WTC11 (cell line): ENCODE results near the gene ITPK1. TPM values are rescaled to one million over a fixed set of nuclear protein-coding genes. Genes with fewer than 3 reads are reported as not detected.

Experiments used
- ATAC-seq: fragments of 200-7000 bp; cut with Tn5 transposase; 2 replicates; pipeline ENCODE4 v1.10.0; 2021; ENCODE audit warnings: mild to moderate bottlenecking, moderate library complexity
- CTCF ChIA-PET: fragments of 300-600 bp; sonication (Branson Sonifier 250); formaldehyde crosslinking; loops from one replicate; lab custom pipeline; 2021; ENCODE audit warnings: antibody characterized with exemption; lab: Charles Lee
- POLR2A ChIA-PET: fragments of 350-600 bp; sonication (Branson Sonifier 250); formaldehyde crosslinking; loops from one replicate; lab custom pipeline; 2021; ENCODE audit warnings: antibody characterized with exemption; lab: Charles Lee
- DNase-seq: peaks from one replicate; pipeline ENCODE4 v3.0.0; 2021; ENCODE audit warnings: low spot score
- H3K27ac Mint-ChIP-seq: 2 replicates; pipeline ENCODE4 v1.8.0; 2021; ENCODE audit warnings: mixed read lengths
- H3K27me3 Mint-ChIP-seq: 2 replicates; pipeline ENCODE4 v1.8.0; 2021; ENCODE audit warnings: low read depth, mild to moderate bottlenecking, moderate library complexity, mixed read lengths
- H3K36me3 Mint-ChIP-seq: 2 replicates; pipeline ENCODE4 v1.8.0; 2021; ENCODE audit warnings: mixed read lengths
- H3K4me1 Mint-ChIP-seq: 2 replicates; pipeline ENCODE4 v1.8.0; 2022; ENCODE audit warnings: mixed read lengths
- H3K4me3 Mint-ChIP-seq: 2 replicates; pipeline ENCODE4 v1.8.0; 2021; ENCODE audit warnings: mild to moderate bottlenecking, moderate library complexity, mixed read lengths
- H3K9me3 Mint-ChIP-seq: 2 replicates; pipeline ENCODE4 v1.8.0; 2021; ENCODE audit warnings: mixed read lengths
- FOXJ3 ChIP-seq: sonication (generic); formaldehyde crosslinking; IDR thresholded peaks from 2 replicates; pipeline ENCODE4 v1.9.0; 2021; ENCODE audit warnings: missing genetic modification reagents, mild to moderate bottlenecking, borderline replicate concordance
- JAZF1 ChIP-seq: fragments of 250-450 bp; sonication (Bioruptor Pico); IDR thresholded peaks from 2 replicates; pipeline ENCODE4 v1.9.0; 2021; ENCODE audit warnings: moderate library complexity, mild to moderate bottlenecking, inconsistent platforms
- NFATC4 ChIP-seq: fragments of 250-450 bp; sonication (Bioruptor Pico); IDR thresholded peaks from 2 replicates; pipeline ENCODE4 v1.9.0; 2021; ENCODE audit warnings: mild to moderate bottlenecking
- NR3C1 ChIP-seq: sonication (generic); formaldehyde crosslinking; conservative IDR thresholded peaks from 2 replicates; pipeline ENCODE4 v1.8.1; 2023; ENCODE audit warnings: low read depth, mild to moderate bottlenecking, missing genetic modification reagents
- OVOL2 ChIP-seq: fragments of 250-450 bp; sonication (Bioruptor Pico); IDR thresholded peaks from 2 replicates; pipeline ENCODE4 v1.9.0; 2021; ENCODE audit warnings: mild to moderate bottlenecking, borderline replicate concordance
- TEAD1 ChIP-seq: sonication (generic); formaldehyde crosslinking; IDR thresholded peaks from 2 replicates; pipeline ENCODE4 v1.8.0; 2022; ENCODE audit warnings: mild to moderate bottlenecking, missing genetic modification reagents
- ZNF138 ChIP-seq: sonication (generic); formaldehyde crosslinking; conservative IDR thresholded peaks from 2 replicates; pipeline ENCODE4 v1.8.1; 2022; ENCODE audit warnings: mild to moderate bottlenecking, moderate library complexity, missing genetic modification reagents
- ZNF219 ChIP-seq: sonication (generic); formaldehyde crosslinking; IDR thresholded peaks from 2 replicates; pipeline ENCODE4 v1.8.0; 2023; ENCODE audit warnings: missing genetic modification reagents, mild to moderate bottlenecking, borderline replicate concordance
- ZNF263 ChIP-seq: sonication (generic); formaldehyde crosslinking; IDR thresholded peaks from 2 replicates; pipeline ENCODE4 v1.8.1; 2022; ENCODE audit warnings: low read depth, mild to moderate bottlenecking, moderate library complexity, missing genetic modification reagents
- ZNF416 ChIP-seq: fragments of 250-450 bp; sonication (Bioruptor Pico); IDR thresholded peaks from 2 replicates; pipeline ENCODE4 v1.9.0; 2021; ENCODE audit warnings: mild to moderate bottlenecking, inconsistent platforms
- total RNA-seq: library from RNA; stranded (reverse); gene quantifications from 3 replicates; pipeline ENCODE4 v1.2.3, GENCODE V29; 2021
- TF ChIP-seq, protein P1 (sequence below): sonication (generic); formaldehyde crosslinking; IDR thresholded peaks from 2 replicates; pipeline ENCODE4 v1.8.0; 2023; ENCODE audit warnings: missing genetic modification reagents, mild to moderate bottlenecking, borderline replicate concordance
- TF ChIP-seq, protein P2 (sequence below): sonication (generic); formaldehyde crosslinking; IDR thresholded peaks from 2 replicates; pipeline ENCODE4 v1.8.1; 2023; ENCODE audit warnings: mild to moderate bottlenecking, missing genetic modification reagents, moderate library complexity
- TF ChIP-seq, protein P3 (sequence below): fragments of 250-450 bp; sonication (Bioruptor Pico); conservative IDR thresholded peaks from 2 replicates; pipeline ENCODE4 v1.9.0; 2021; ENCODE audit warnings: mild to moderate bottlenecking
- TF ChIP-seq, protein P4 (sequence below): sonication (generic); formaldehyde crosslinking; IDR thresholded peaks from 2 replicates; pipeline ENCODE4 v1.8.0; 2022; ENCODE audit warnings: mild to moderate bottlenecking, missing genetic modification reagents
- TF ChIP-seq, protein P5 (sequence below): sonication (generic); formaldehyde crosslinking; IDR thresholded peaks from 2 replicates; pipeline ENCODE4 v1.8.1; 2023; ENCODE audit warnings: mild to moderate bottlenecking, missing genetic modification reagents
- TF ChIP-seq, protein P6 (sequence below): sonication (generic); formaldehyde crosslinking; IDR thresholded peaks from 2 replicates; pipeline ENCODE4 v1.8.1; 2022; ENCODE audit warnings: missing genetic modification reagents, borderline replicate concordance

The ITPK1 gene
- total RNA-seq, 1 experiment from 2014 or later: 144 TPM

DNA sequence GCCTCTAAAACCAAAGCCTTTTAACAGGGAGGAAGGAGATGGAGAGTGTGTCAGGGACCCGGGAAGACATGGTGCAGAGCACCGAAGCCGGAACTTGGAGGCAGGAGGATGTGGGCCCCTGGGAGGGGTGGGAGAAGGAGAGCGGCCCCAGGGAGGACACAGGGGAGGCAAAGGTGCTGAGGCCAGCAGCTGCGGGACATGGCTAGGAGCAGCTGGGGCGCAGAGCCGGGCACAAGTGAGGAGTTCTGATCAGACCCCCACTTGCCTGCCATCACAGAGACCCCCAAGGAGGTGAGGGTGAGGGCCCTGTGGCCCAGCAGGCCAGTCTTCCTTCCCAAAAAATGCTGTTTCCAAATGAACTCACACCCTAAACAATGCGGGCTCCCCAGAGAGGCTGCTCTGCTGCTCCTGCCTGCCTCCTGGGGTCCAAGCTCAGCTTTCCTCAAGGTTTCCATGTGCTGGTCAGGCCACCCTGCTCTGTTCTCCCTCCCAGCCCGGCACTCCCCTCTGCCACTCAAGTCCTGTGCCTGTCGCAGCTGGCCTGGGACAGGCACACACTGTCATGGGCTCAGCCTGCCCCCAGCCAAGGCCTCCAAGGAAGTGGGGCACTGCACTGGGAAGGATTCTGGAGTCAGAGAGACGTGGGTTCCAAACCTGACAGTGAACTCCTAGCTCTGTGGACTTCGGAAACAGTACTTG is 168.7 kb downstream of the ITPK1 start:
- DNase-seq: no peak
- no peak overlapping the region for H3K27ac Mint-ChIP-seq
- CTCF ChIA-PET: interaction anchor here (1.5 kb wide), 1 partner anchor 87 kb away, joined by 3 read pairs; no protein-coding TSS in a partner anchor

More for the DNA sequence above, 168.7 kb downstream of the ITPK1 start:
- no peak overlapping the region for H3K4me3 Mint-ChIP-seq
- H3K36me3 Mint-ChIP-seq: peaks cover 18% of the 10 kb centered on the region; the same call in 1 of the 2 replicates
- H3K9me3 Mint-ChIP-seq: no peaks in the 10 kb centered on the region
- H3K27me3 Mint-ChIP-seq: no peaks in the 10 kb centered on the region
- POLR2A ChIA-PET: no interaction called here
- H3K4me1 Mint-ChIP-seq: no peaks in the 10 kb centered on the region
- TF ChIP-seq OVOL2 (CRISPR knock-in tag) (no peak), NR3C1 (CRISPR knock-in tag) (no peak), ZNF416 (no peak), ZNF138 (CRISPR knock-in tag) (no peak), FOXJ3 (CRISPR knock-in tag) (no peak), TEAD1 (CRISPR knock-in tag) (no peak), NFATC4 (no peak), ZNF219 (no peak), JAZF1 (CRISPR knock-in tag) (no peak), ZNF263 (CRISPR knock-in tag) (no peak)
- TF ChIP-seq, protein P1, sequence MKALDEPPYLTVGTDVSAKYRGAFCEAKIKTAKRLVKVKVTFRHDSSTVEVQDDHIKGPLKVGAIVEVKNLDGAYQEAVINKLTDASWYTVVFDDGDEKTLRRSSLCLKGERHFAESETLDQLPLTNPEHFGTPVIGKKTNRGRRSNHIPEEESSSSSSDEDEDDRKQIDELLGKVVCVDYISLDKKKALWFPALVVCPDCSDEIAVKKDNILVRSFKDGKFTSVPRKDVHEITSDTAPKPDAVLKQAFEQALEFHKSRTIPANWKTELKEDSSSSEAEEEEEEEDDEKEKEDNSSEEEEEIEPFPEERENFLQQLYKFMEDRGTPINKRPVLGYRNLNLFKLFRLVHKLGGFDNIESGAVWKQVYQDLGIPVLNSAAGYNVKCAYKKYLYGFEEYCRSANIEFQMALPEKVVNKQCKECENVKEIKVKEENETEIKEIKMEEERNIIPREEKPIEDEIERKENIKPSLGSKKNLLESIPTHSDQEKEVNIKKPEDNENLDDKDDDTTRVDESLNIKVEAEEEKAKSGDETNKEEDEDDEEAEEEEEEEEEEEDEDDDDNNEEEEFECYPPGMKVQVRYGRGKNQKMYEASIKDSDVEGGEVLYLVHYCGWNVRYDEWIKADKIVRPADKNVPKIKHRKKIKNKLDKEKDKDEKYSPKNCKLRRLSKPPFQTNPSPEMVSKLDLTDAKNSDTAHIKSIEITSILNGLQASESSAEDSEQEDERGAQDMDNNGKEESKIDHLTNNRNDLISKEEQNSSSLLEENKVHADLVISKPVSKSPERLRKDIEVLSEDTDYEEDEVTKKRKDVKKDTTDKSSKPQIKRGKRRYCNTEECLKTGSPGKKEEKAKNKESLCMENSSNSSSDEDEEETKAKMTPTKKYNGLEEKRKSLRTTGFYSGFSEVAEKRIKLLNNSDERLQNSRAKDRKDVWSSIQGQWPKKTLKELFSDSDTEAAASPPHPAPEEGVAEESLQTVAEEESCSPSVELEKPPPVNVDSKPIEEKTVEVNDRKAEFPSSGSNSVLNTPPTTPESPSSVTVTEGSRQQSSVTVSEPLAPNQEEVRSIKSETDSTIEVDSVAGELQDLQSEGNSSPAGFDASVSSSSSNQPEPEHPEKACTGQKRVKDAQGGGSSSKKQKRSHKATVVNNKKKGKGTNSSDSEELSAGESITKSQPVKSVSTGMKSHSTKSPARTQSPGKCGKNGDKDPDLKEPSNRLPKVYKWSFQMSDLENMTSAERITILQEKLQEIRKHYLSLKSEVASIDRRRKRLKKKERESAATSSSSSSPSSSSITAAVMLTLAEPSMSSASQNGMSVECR (CRISPR knock-in tag): no peak
- TF ChIP-seq, protein P2, sequence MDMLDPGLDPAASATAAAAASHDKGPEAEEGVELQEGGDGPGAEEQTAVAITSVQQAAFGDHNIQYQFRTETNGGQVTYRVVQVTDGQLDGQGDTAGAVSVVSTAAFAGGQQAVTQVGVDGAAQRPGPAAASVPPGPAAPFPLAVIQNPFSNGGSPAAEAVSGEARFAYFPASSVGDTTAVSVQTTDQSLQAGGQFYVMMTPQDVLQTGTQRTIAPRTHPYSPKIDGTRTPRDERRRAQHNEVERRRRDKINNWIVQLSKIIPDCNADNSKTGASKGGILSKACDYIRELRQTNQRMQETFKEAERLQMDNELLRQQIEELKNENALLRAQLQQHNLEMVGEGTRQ (CRISPR knock-in tag): no peak
- TF ChIP-seq, protein P3, sequence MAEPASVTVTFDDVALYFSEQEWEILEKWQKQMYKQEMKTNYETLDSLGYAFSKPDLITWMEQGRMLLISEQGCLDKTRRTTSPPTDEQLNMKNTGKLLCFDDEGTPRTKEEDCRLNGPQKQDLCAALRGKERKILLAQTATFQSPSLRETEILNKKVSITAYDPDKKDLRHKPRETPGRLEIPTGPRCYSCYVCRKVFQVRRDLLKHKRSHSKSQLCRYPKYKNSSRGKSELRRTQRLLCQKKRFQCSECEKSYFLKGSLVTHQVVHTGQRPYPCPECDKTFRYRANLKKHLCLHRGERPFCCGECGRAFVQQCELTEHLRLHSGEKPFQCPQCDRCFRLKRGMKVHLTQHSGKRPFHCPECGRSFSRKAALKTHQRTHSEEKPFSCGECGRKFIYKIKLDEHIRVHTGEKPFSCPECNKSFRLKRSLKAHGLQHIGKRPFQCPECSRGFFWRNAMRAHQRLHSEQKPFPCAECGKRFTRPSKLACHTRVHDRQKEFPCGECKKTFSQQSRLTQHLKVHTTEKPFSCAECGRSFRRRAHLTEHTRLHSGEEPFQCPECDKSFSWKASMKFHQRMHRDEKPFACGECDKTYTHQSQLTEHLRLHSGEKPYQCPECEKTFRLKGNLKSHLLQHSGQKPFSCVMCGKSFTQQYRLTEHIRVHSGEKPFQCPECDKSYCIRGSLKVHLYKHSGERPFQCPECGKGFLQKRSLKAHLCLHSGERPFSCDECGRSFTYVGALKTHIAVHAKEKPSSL (CRISPR knock-in tag): no peak
- TF ChIP-seq, protein P4, sequence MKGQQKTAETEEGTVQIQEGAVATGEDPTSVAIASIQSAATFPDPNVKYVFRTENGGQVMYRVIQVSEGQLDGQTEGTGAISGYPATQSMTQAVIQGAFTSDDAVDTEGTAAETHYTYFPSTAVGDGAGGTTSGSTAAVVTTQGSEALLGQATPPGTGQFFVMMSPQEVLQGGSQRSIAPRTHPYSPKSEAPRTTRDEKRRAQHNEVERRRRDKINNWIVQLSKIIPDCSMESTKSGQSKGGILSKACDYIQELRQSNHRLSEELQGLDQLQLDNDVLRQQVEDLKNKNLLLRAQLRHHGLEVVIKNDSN (CRISPR knock-in tag): no peak
- TF ChIP-seq, protein P5, sequence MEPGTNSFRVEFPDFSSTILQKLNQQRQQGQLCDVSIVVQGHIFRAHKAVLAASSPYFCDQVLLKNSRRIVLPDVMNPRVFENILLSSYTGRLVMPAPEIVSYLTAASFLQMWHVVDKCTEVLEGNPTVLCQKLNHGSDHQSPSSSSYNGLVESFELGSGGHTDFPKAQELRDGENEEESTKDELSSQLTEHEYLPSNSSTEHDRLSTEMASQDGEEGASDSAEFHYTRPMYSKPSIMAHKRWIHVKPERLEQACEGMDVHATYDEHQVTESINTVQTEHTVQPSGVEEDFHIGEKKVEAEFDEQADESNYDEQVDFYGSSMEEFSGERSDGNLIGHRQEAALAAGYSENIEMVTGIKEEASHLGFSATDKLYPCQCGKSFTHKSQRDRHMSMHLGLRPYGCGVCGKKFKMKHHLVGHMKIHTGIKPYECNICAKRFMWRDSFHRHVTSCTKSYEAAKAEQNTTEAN: no peak
- TF ChIP-seq, protein P6, sequence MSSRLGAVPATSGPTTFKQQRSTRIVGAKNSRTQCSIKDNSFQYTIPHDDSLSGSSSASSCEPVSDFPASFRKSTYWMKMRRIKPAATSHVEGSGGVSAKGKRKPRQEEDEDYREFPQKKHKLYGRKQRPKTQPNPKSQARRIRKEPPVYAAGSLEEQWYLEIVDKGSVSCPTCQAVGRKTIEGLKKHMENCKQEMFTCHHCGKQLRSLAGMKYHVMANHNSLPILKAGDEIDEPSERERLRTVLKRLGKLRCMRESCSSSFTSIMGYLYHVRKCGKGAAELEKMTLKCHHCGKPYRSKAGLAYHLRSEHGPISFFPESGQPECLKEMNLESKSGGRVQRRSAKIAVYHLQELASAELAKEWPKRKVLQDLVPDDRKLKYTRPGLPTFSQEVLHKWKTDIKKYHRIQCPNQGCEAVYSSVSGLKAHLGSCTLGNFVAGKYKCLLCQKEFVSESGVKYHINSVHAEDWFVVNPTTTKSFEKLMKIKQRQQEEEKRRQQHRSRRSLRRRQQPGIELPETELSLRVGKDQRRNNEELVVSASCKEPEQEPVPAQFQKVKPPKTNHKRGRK (CRISPR knock-in tag): no peak
- TF ChIP-seq, all 79 proteins: peak for 0
- ATAC-seq: no peak
